Activated CD8-positive, alpha-beta T cell treated with anti-CD3 and anti-CD28 coated beads for 36 hours (primary cell): ENCODE data around the gene PDE4B. TPM values are rescaled to one million over a fixed set of nuclear protein-coding genes. Genes with fewer than 3 reads are reported as not detected.

Experiments used
- ATAC-seq: fragments of 200-7000 bp; cut with Tn5 transposase; one replicate; pipeline ENCODE4 v1.10.0; 2021; ENCODE audit warnings: mild to moderate bottlenecking, moderate library complexity
- CTCF ChIA-PET: fragments of 350-600 bp; sonication (Branson Sonifier 250); formaldehyde crosslinking; loops from one replicate; lab custom pipeline; 2021; ENCODE audit warnings: antibody characterized with exemption; lab: Charles Lee
- POLR2A ChIA-PET: fragments of 350-600 bp; sonication (Branson Sonifier 250); formaldehyde crosslinking; loops from one replicate; lab custom pipeline; 2021; ENCODE audit warnings: antibody characterized with exemption; lab: Charles Lee
- DNase-seq: peaks from one replicate; pipeline ENCODE4 v3.0.0-alpha.2; 2020
- H3K27ac Mint-ChIP-seq: one replicate; pipeline ENCODE4 v1.8.0; 2021; ENCODE audit warnings: mild to moderate bottlenecking, mixed read lengths
- H3K27me3 Mint-ChIP-seq: one replicate; pipeline ENCODE4 v1.8.0; 2021; ENCODE audit warnings: mixed read lengths
- H3K36me3 Mint-ChIP-seq: one replicate; pipeline ENCODE4 v1.8.0; 2021; ENCODE audit warnings: low read depth, mixed read lengths
- H3K4me1 Mint-ChIP-seq: one replicate; pipeline ENCODE4 v1.8.0; 2021; ENCODE audit warnings: low read depth, mixed read lengths
- H3K4me3 Mint-ChIP-seq: one replicate; pipeline ENCODE4 v1.8.0; 2021; ENCODE audit warnings: mild to moderate bottlenecking, moderate library complexity, mixed read lengths
- H3K9me3 Mint-ChIP-seq: one replicate; pipeline ENCODE4 v1.8.0; 2021; ENCODE audit warnings: mixed read lengths
- intact Hi-C: fragments of 100-400 bp; cut with micrococcal nuclease; formaldehyde crosslinking; loops from one replicate; pipeline ENCODE4 v1.10.0; 2022
- total RNA-seq, 2 experiments: library from RNA; stranded (reverse); gene quantifications; one replicate each; pipeline ENCODE4 v1.2.3, GENCODE V29; 2021
- TF ChIP-seq, protein P1 (sequence below): fragments of 200-600 bp; IDR thresholded peaks from one replicate; pipeline ENCODE4 v1.8.0; 2022; ENCODE audit warnings: antibody characterized with exemption, mild to moderate bottlenecking

PDE4B gene
- total RNA-seq, 2 experiments from 2014 or later = 32.4 to 33.1 TPM

DNA sequence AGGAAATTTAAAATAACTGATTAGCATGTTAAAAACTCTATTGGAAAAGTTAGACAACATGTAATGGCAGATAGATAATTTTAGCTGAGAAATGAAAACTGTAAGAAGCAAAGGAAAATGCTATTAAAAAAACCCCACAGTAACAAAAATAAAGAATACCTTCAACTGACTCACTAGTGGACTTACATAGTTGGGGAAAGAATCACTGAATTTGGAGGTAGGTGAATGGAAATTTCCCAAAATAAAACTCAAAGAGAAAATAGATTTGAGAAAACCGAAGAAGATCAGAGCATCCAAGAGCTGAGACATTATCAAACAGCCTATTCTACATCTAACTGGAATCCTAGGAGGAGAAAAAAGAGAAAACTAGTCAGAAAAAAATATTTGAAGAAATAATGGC lies 34.7 kb downstream of the PDE4B start:
- TF ChIP-seq, protein P1, sequence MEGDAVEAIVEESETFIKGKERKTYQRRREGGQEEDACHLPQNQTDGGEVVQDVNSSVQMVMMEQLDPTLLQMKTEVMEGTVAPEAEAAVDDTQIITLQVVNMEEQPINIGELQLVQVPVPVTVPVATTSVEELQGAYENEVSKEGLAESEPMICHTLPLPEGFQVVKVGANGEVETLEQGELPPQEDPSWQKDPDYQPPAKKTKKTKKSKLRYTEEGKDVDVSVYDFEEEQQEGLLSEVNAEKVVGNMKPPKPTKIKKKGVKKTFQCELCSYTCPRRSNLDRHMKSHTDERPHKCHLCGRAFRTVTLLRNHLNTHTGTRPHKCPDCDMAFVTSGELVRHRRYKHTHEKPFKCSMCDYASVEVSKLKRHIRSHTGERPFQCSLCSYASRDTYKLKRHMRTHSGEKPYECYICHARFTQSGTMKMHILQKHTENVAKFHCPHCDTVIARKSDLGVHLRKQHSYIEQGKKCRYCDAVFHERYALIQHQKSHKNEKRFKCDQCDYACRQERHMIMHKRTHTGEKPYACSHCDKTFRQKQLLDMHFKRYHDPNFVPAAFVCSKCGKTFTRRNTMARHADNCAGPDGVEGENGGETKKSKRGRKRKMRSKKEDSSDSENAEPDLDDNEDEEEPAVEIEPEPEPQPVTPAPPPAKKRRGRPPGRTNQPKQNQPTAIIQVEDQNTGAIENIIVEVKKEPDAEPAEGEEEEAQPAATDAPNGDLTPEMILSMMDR = no peak

DNA sequence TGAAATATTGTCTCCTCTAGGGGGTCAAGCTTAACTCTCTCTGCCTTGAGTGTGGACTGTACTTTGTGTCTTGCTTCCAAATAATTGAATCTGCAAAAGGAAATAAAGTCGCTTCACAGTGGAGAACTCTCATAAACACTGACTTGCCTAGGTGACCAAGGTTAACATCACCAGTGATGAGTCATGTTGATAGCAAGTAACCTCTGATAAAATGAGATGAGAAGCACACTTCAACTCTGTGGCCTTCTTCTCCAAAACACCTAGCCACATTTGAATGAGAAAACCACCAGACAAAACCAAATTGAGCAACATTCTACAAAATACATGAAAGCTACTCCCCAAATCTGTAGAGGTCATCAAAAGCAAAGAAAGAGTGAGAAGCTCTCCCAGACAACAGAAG lies 37.6 kb downstream of the PDE4B start:
- TF ChIP-seq, protein P1 = no peak
- ChIA-PET POLR2A (interaction anchor here (0.6 to 1.0 kb wide), 2 partner anchors 19 to 103 kb away, joined by 3 read pairs; no protein-coding TSS in a partner anchor), CTCF (interaction anchor here (0.7 to 2.7 kb wide), 2 partner anchors 16 to 616 kb away, joined by 4 to 6 read pairs; no protein-coding TSS in a partner anchor)
- peak; percentile 80 for ATAC-seq
- H3K4me1 Mint-ChIP-seq = peaks cover 4% of the 10 kb centered on the region
- H3K27me3 Mint-ChIP-seq = peaks cover 19% of the 10 kb centered on the region
- H3K9me3 Mint-ChIP-seq = no peaks in the 10 kb centered on the region
- intact Hi-C loops = no loop called here
- DNase-seq = peak; percentile 4
- no peak overlapping the region for H3K4me3 Mint-ChIP-seq
- no peaks in the 10 kb centered on the region for H3K36me3 Mint-ChIP-seq
- no peak overlapping the region for H3K27ac Mint-ChIP-seq

More for the DNA sequence above, 34.7 kb downstream of the PDE4B start:
- no peak for DNase-seq
- Mint-ChIP-seq H3K27ac (no peak overlapping the region), H3K9me3 (peaks cover 2% of the 10 kb centered on the region), H3K4me1 (peaks cover 4% of the 10 kb centered on the region), H3K36me3 (no peaks in the 10 kb centered on the region), H3K27me3 (peaks cover 24% of the 10 kb centered on the region), H3K4me3 (no peak overlapping the region)
- POLR2A ChIA-PET = no interaction called here
- intact Hi-C loops = no loop called here
- CTCF ChIA-PET = no interaction called here
- no peak for ATAC-seq

- no peak for ATAC-seq
- no peak for DNase-seq
- Mint-ChIP-seq H3K27ac (no peak overlapping the region), H3K27me3 (peaks cover 7% of the 10 kb centered on the region), H3K4me3 (no peak overlapping the region), H3K4me1 (peaks cover 4% of the 10 kb centered on the region), H3K36me3 (no peaks in the 10 kb centered on the region), H3K9me3 (no peaks in the 10 kb centered on the region)
- TF ChIP-seq, protein P1 = no peak
- POLR2A ChIA-PET = no interaction called here
- CTCF ChIA-PET = no interaction called here
- intact Hi-C loops = no loop called here
Observed at GRCh38 chr1:65832296-65832695, 39.6 kb downstream of the PDE4B start.

DNA sequence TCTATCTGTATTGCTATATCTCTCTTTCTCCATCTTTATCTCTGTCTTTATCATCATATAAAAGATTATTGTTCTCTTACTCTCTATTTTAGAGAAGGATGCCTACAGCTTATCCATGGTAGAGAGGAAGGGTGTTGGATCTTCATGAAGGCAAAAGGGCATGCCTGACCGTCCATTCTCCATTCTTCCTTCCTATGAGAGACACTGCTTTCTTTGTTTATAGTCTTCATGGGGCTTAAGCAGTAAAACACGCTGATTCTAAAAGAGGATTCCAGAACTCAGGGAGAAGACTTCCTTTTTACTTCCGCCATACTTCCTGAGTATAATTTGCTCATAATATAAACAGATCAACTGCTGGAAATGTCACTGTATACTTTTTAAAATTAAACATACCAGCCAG lies 44.0 kb downstream of the PDE4B start:
- Mint-ChIP-seq H3K27ac (no peak overlapping the region), H3K9me3 (no peaks in the 10 kb centered on the region), H3K36me3 (no peaks in the 10 kb centered on the region), H3K27me3 (peaks cover 8% of the 10 kb centered on the region), H3K4me3 (no peak overlapping the region), H3K4me1 (no peaks in the 10 kb centered on the region)
- ATAC-seq = no peak
- intact Hi-C loops = no loop called here
- DNase-seq = no peak
- ChIA-PET CTCF (no interaction called here), POLR2A (no interaction called here)
- TF ChIP-seq, protein P1 = no peak

GRCh38 chr1:65840683-65841082 lies 48.0 kb downstream of the PDE4B start:
- Mint-ChIP-seq H3K4me3 (no peak overlapping the region), H3K4me1 (no peaks in the 10 kb centered on the region), H3K9me3 (no peaks in the 10 kb centered on the region), H3K27ac (no peak overlapping the region), H3K36me3 (no peaks in the 10 kb centered on the region), H3K27me3 (peaks cover 6% of the 10 kb centered on the region)
- ChIA-PET POLR2A (no interaction called here), CTCF (no interaction called here)
- no peak for ATAC-seq
- DNase-seq = no peak
- intact Hi-C loops = no loop called here
- TF ChIP-seq, protein P1 = no peak
